ENCODE results near the gene CEP135.

- TF ChIP-seq, protein P1, sequence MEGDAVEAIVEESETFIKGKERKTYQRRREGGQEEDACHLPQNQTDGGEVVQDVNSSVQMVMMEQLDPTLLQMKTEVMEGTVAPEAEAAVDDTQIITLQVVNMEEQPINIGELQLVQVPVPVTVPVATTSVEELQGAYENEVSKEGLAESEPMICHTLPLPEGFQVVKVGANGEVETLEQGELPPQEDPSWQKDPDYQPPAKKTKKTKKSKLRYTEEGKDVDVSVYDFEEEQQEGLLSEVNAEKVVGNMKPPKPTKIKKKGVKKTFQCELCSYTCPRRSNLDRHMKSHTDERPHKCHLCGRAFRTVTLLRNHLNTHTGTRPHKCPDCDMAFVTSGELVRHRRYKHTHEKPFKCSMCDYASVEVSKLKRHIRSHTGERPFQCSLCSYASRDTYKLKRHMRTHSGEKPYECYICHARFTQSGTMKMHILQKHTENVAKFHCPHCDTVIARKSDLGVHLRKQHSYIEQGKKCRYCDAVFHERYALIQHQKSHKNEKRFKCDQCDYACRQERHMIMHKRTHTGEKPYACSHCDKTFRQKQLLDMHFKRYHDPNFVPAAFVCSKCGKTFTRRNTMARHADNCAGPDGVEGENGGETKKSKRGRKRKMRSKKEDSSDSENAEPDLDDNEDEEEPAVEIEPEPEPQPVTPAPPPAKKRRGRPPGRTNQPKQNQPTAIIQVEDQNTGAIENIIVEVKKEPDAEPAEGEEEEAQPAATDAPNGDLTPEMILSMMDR (IDR thresholded peaks at IDR 0.05) = no peak
- no peak for TF ChIP-seq POLR2A (IDR thresholded peaks at IDR 0.05)
Measured at GRCh38 chr4:55906323-55906722, 42.4 kb upstream of the CEP135 start.

All from uterus (tissue), 2 donors.